Testis (tissue), 3 donors: ENCODE results near the gene KY. TPM values are rescaled to one million over a fixed set of nuclear protein-coding genes. Genes with fewer than 3 reads are reported as not detected.

Source experiments
- DNase-seq: peaks from one replicate; pipeline ENCODE4 v3.0.0-alpha.2; 2019
- H3K27ac ChIP-seq, 2 donors: fragments of 200-600 bp; sonication (generic); one replicate each; pipeline ENCODE4 v1.5.1; 2019
- H3K27me3 ChIP-seq: fragments of 200-600 bp; sonication (generic); one replicate; pipeline ENCODE4 v1.5.1; 2019
- H3K36me3 ChIP-seq: fragments of 200-600 bp; sonication (generic); one replicate; pipeline ENCODE4 v1.5.1; 2017; ENCODE audit warnings: low read depth; ENCODE audit errors: missing control alignments
- H3K4me1 ChIP-seq: fragments of 200-600 bp; sonication (generic); one replicate; pipeline ENCODE4 v1.5.1; 2019
- H3K4me3 ChIP-seq, 2 donors: fragments of 200-600 bp; sonication (generic); one replicate each; pipeline ENCODE4 v1.5.1; 2017 to 2019
- H3K9me3 ChIP-seq: fragments of 200-600 bp; sonication (generic); one replicate; pipeline ENCODE4 v1.5.1; 2017
- POLR2A ChIP-seq: fragments of 450-650 bp; IDR thresholded peaks from one replicate; pipeline ENCODE4 v1.6.1; 2017; ENCODE audit warnings: antibody characterized with exemption, mild to moderate bottlenecking, moderate library complexity
- WGBS, 2 donors: methylation state at CpG; one replicate each; pipeline ENCODE4 v1.1.5; 2018; 5-methylcytosine and 5-hydroxymethylcytosine counted together
- intact Hi-C: fragments of 100-400 bp; cut with DNase I; formaldehyde crosslinking; loops from one replicate; pipeline ENCODE4 v1.15.1; 2023; ENCODE audit warnings: low total_unique reads
- polyA plus RNA-seq: library from polyadenylated mRNA; stranded (reverse); fragments of 350-450 nt; fragmentation: Illumina TruSeq; extraction: RNeasy Lipid Tissue Mini Kit (QIAGEN cat#74804); gene quantifications from one replicate; pipeline ENCODE4 v1.2.3, GENCODE V29; 2014; ENCODE audit warnings: low read depth, low replicate concordance; ENCODE audit not compliant: insufficient read depth
- total RNA-seq, 2 donors: library from RNA; depleted of rRNA; stranded (reverse); fragments of >200 nt; gene quantifications; one replicate each; pipeline ENCODE4 v1.2.3, GENCODE V29; 2016
- TF ChIP-seq, protein P1 (sequence below), 3 experiments: fragments of 450-650 bp in 2 of 3; fragments of 200-600 bp in 1 of 3; sonication (generic) in 1 of 3; IDR thresholded peaks; one replicate each; pipeline ENCODE4 v1.5.1; 2016 to 2019; ENCODE audit warnings: antibody characterized with exemption in 3 of 3, mild to moderate bottlenecking in 2 of 3, moderate library complexity in 1 of 3

KY gene
- total and polyA plus RNA-seq, 3 donors from 2014 or later, result 0.37 to 2.4 (median 0.71) TPM

DNA sequence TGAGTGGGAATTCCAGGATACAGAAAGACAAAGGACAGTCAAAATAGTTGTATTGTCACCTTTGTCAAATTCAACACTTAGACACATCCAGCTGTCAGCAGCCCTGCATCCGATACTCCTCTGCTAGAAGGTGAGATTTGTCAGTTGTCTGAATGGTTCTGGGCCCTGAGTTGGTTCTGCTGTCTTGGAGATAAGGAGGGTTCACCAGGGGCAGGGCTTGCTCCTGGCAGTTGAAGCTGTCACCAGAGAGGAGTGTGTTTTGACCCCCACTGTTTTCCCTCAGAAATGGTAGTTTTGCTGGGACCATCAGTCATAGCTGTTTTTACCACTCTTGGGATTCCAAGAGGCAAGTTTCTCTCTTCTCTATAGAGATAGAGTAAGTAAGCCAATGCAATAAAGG lies 3.2 kb upstream of the KY start:
- Histone ChIP-seq H3K4me3 (no peak overlapping the region), H3K27me3 (no peaks in the 10 kb centered on the region), H3K4me1 (peaks cover 5% of the 10 kb centered on the region), H3K27ac (no peak overlapping the region), H3K36me3 (no peaks in the 10 kb centered on the region), H3K9me3 (no peaks in the 10 kb centered on the region)
- WGBS, 2 donors, result 81 to 96% methylated on average over 1 of the region's 1 CpG
- intact Hi-C loops, result no loop called here
- TF ChIP-seq POLR2A, result no peak
- TF ChIP-seq, protein P1, sequence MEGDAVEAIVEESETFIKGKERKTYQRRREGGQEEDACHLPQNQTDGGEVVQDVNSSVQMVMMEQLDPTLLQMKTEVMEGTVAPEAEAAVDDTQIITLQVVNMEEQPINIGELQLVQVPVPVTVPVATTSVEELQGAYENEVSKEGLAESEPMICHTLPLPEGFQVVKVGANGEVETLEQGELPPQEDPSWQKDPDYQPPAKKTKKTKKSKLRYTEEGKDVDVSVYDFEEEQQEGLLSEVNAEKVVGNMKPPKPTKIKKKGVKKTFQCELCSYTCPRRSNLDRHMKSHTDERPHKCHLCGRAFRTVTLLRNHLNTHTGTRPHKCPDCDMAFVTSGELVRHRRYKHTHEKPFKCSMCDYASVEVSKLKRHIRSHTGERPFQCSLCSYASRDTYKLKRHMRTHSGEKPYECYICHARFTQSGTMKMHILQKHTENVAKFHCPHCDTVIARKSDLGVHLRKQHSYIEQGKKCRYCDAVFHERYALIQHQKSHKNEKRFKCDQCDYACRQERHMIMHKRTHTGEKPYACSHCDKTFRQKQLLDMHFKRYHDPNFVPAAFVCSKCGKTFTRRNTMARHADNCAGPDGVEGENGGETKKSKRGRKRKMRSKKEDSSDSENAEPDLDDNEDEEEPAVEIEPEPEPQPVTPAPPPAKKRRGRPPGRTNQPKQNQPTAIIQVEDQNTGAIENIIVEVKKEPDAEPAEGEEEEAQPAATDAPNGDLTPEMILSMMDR (IDR thresholded peaks at IDR 0.05), result no peak
- no peak for DNase-seq

- H3K4me1 ChIP-seq, result peaks cover 5% of the 10 kb centered on the region
- H3K4me3 ChIP-seq, result no peak overlapping the region
- no peaks in the 10 kb centered on the region for H3K36me3 ChIP-seq
- no peaks in the 10 kb centered on the region for H3K9me3 ChIP-seq
- WGBS, 2 donors, result 92 to 94% methylated on average over 7 of the region's 7 CpGs
- no peak overlapping the region for H3K27ac ChIP-seq
- no peaks in the 10 kb centered on the region for H3K27me3 ChIP-seq
- TF ChIP-seq POLR2A, result no peak
- TF ChIP-seq, protein P1 (IDR thresholded peaks at IDR 0.05), result no peak
- intact Hi-C loops, result no loop called here
- DNase-seq, result no peak
Observed at GRCh38 chr3:134652886-134653630, 2.2 kb upstream of the KY start.

GRCh38 chr3:134652409-134652831 lies 1.6 kb upstream of the KY start:
- no peak overlapping the region for H3K4me3 ChIP-seq
- no peak overlapping the region for H3K27ac ChIP-seq
- H3K4me1 ChIP-seq, result peaks cover 5% of the 10 kb centered on the region
- no peaks in the 10 kb centered on the region for H3K9me3 ChIP-seq
- TF ChIP-seq, protein P1 (IDR thresholded peaks at IDR 0.05), result no peak
- TF ChIP-seq POLR2A, result no peak
- WGBS, 2 donors, result 93 to 96% methylated on average over 7 of the region's 7 CpGs
- no peaks in the 10 kb centered on the region for H3K27me3 ChIP-seq
- intact Hi-C loops, result no loop called here
- no peaks in the 10 kb centered on the region for H3K36me3 ChIP-seq
- DNase-seq, result no peak

DNA sequence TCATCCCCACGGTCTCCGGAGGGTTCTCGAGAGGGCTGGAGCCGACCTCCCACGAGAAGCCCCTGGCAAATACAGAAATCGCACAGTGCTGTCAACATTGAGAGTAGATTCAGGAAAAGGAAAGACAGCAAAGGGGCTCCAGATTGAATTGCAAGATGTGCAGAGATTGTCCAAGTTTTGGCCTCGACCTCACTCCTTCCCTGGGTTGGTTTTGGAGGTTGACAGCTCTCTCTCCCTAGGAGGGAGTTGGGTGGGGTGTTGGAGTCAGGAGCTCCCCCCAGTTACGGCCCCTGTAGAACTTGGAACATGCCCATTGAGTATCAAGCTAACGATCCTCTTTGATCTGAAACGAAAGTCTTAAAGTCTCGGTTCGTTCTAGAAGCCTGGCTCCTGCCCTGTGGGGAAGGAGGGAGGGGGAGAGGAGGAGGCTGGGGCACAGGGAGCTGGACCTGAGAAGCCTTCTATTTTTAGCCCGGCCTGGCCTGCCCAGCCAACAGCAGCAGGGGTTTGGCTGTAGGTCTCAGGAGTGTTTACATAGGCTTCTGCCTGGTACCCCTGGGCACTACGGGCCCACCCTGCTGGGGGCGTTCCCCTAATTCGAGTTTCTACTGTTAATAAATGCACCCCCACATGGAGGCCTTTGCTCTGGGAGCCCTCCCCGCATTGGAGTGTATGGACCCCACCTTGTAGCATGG lies 672 bp upstream of the KY start:
- Histone ChIP-seq H3K4me1 (peaks cover 5% of the 10 kb centered on the region), H3K27ac (no peak overlapping the region), H3K4me3 (peak overlapping the region; percentile 31 to 61), H3K27me3 (no peaks in the 10 kb centered on the region), H3K36me3 (no peaks in the 10 kb centered on the region), H3K9me3 (no peaks in the 10 kb centered on the region)
- intact Hi-C loops, result no loop called here
- WGBS, 2 donors, result 7 to 8% methylated on average over 17 of the region's 17 CpGs
- no peak for DNase-seq
- no peak for TF ChIP-seq POLR2A

- Histone ChIP-seq H3K27ac (no peak overlapping the region), H3K4me1 (peaks cover 5% of the 10 kb centered on the region), H3K27me3 (no peaks in the 10 kb centered on the region), H3K4me3 (no peak overlapping the region), H3K36me3 (no peaks in the 10 kb centered on the region), H3K9me3 (no peaks in the 10 kb centered on the region)
- intact Hi-C loops, result no loop called here
- no peak for DNase-seq
- TF ChIP-seq, protein P1 (IDR thresholded peaks at IDR 0.05), result no peak
- no peak for TF ChIP-seq POLR2A
- WGBS, 2 donors, result 86 to 88% methylated on average over 7 of the region's 7 CpGs
Observed at GRCh38 chr3:134649106-134649705, 1.6 kb downstream of the KY start.
